Transverse colon (tissue), 4 donors: Measurements from ENCODE around the gene NMB.

Experiments
- POLR2A ChIP-seq: fragments of 450-650 bp; IDR thresholded peaks from one replicate; pipeline ENCODE4 v1.6.1; 2016; ENCODE audit warnings: antibody characterized with exemption, mild to moderate bottlenecking, moderate library complexity
- POLR2AphosphoS5 ChIP-seq, 3 donors: sonication (generic); formaldehyde crosslinking; IDR thresholded peaks; one replicate each; pipeline ENCODE4 v1.6.1; 2016; ENCODE audit warnings: antibody characterized with exemption in 3 of 3
- TF ChIP-seq, protein P1 (sequence below), 5 experiments: fragments of 200-600 bp in 3 of 5; fragments of 450-650 bp in 2 of 5; sonication (generic) in 3 of 5; IDR thresholded peaks; 1 replicate in 2 of 5; 2 replicates in 3 of 5; pipeline ENCODE4 v1.5.1; 2016 to 2017; ENCODE audit warnings: antibody characterized with exemption in 5 of 5, inconsistent platforms in 3 of 5, mild to moderate bottlenecking in 2 of 5, moderate library complexity in 1 of 5

GRCh38 chr15:84653584-84653909 is 4.5 kb downstream of the NMB start:
- TF ChIP-seq, protein P1, sequence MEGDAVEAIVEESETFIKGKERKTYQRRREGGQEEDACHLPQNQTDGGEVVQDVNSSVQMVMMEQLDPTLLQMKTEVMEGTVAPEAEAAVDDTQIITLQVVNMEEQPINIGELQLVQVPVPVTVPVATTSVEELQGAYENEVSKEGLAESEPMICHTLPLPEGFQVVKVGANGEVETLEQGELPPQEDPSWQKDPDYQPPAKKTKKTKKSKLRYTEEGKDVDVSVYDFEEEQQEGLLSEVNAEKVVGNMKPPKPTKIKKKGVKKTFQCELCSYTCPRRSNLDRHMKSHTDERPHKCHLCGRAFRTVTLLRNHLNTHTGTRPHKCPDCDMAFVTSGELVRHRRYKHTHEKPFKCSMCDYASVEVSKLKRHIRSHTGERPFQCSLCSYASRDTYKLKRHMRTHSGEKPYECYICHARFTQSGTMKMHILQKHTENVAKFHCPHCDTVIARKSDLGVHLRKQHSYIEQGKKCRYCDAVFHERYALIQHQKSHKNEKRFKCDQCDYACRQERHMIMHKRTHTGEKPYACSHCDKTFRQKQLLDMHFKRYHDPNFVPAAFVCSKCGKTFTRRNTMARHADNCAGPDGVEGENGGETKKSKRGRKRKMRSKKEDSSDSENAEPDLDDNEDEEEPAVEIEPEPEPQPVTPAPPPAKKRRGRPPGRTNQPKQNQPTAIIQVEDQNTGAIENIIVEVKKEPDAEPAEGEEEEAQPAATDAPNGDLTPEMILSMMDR (IDR thresholded peaks at IDR 0.05): no peak
- TF ChIP-seq POLR2A (no peak), POLR2AphosphoS5 (IDR thresholded peaks at IDR 0.05) (no peak)
